H1 (cell line): ENCODE results near the gene DYRK1B. TPM values are rescaled to one million over a fixed set of nuclear protein-coding genes. Genes with fewer than 3 reads are reported as not detected.

ENCODE experiments used
- CEBPB ChIP-seq: IDR thresholded peaks from 2 replicates; pipeline ENCODE4 v1.6.1; 2012; ENCODE audit warnings: low read depth, low read length
- CHD1 ChIP-seq: IDR thresholded peaks from 2 replicates; pipeline ENCODE4 v1.6.1; 2012; ENCODE audit warnings: low read depth, low read length, improper control_type of control experiment
- polyA plus RNA-seq, 7 experiments: library from polyadenylated mRNA; depleted of rRNA in 3 of 7; stranded (reverse) in 5 of 7; unstranded in 2 of 7; fragments of >200 nt in 5 of 7; fragments of 200-250 nt in 2 of 7; gene quantifications; 1 replicate in 5 of 7; 2 replicates in 1 of 7; 4 replicates in 1 of 7; pipeline versions ENCODE4 v1.2.1 to v1.2.3, GENCODE V29; 2011 to 2013; ENCODE audit warnings: missing spikeins in 2 of 7, mixed read lengths in 2 of 7
- total RNA-seq: library from RNA; stranded (reverse); fragmentation: NEBNext Ultra II Directional; extraction: Animal tissue kit (Norgen Biotek cat#: 25700); gene quantifications from 2 replicates; pipeline ENCODE4 v1.2.1, GENCODE V29; 2021
- TF ChIP-seq, protein P1 (sequence below): IDR thresholded peaks from 2 replicates; pipeline ENCODE4 v1.6.1; 2012; ENCODE audit warnings: inconsistent platforms
- TF ChIP-seq, protein P2 (sequence below), 3 experiments: IDR thresholded peaks; 1 replicate in 2 of 3; 2 replicates in 1 of 3; pipeline versions ENCODE4 v1.5.1 to v1.6.1; 2011; ENCODE audit warnings: low read length in 3 of 3, mild to moderate bottlenecking in 3 of 3, inconsistent platforms in 2 of 3, low read depth in 1 of 3, moderate library complexity in 1 of 3; ENCODE audit not compliant: insufficient read depth in 1 of 3; ENCODE audit errors: control extremely low read depth in 1 of 3

The DYRK1B gene
- total and polyA plus RNA-seq, 2 of the 8 experiments (the other 6 are each of a cell fraction or from before 2014, with no cell fraction given) = 6.9 to 14.8 TPM

DNA sequence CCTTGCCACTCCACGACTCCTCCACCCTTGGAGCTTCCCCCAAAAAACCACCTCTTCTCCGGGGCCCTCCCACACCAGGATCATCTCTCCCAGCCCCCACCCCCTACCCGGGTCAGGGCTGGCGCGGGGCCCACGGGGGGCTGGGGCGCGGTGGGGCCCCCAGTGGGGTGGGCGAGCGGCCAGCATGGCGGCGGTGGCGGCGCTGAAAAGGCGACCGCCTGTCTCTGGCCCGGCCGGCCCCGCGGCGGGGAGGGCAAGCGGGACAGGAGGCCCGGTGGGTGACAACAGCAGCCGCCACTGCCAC is 850 bp downstream of the DYRK1B start (continued):
- no peak for TF ChIP-seq CHD1
- no peak for TF ChIP-seq CEBPB
- TF ChIP-seq, protein P1, sequence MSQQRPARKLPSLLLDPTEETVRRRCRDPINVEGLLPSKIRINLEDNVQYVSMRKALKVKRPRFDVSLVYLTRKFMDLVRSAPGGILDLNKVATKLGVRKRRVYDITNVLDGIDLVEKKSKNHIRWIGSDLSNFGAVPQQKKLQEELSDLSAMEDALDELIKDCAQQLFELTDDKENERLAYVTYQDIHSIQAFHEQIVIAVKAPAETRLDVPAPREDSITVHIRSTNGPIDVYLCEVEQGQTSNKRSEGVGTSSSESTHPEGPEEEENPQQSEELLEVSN = no peak
- TF ChIP-seq, protein P2, sequence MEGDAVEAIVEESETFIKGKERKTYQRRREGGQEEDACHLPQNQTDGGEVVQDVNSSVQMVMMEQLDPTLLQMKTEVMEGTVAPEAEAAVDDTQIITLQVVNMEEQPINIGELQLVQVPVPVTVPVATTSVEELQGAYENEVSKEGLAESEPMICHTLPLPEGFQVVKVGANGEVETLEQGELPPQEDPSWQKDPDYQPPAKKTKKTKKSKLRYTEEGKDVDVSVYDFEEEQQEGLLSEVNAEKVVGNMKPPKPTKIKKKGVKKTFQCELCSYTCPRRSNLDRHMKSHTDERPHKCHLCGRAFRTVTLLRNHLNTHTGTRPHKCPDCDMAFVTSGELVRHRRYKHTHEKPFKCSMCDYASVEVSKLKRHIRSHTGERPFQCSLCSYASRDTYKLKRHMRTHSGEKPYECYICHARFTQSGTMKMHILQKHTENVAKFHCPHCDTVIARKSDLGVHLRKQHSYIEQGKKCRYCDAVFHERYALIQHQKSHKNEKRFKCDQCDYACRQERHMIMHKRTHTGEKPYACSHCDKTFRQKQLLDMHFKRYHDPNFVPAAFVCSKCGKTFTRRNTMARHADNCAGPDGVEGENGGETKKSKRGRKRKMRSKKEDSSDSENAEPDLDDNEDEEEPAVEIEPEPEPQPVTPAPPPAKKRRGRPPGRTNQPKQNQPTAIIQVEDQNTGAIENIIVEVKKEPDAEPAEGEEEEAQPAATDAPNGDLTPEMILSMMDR (IDR thresholded peaks at IDR 0.05; ENCODE audit: control extremely low read depth in 1 of 3, insufficient read depth in 1 of 3, low read depth in 1 of 3, low read length in 3 of 3) = no peak
